Activated T-cell treated with anti-CD3 and anti-CD28 coated beads, Interleukin-2, amount 50 U/mL, for 48 hours (primary cell): Measurements from ENCODE around the gene DHDH.

ENCODE experiments used
- DNase-seq, 2 experiments: peaks; one replicate each; pipeline ENCODE4 v3.0.0-alpha.2; 2020

DHDH gene

GRCh38 chr19:48950830-48951519, 17.5 kb downstream of the DHDH start:
- no peak for DNase-seq

- no peak for DNase-seq
These were observed 19.6 kb downstream of the DHDH start for GRCh38 chr19:48953141-48953540.

- DNase-seq, result peak in 1 of 2 experiments; percentile 26
These were observed 20.6 kb downstream of the DHDH start for GRCh38 chr19:48953990-48954594.

- peak; percentile 97 to 98 for DNase-seq
These were observed 21.3 kb downstream of the DHDH start, which contains the start of gene BAX for GRCh38 chr19:48954595-48955307. TSS of gene BAX (plus strand) at chr19:48954875. CDS start at chr19:48954929, 54 bp downstream.

GRCh38 chr19:48955308-48955958, 21.9 kb downstream of the DHDH start:
- DNase-seq, result no peak

- DNase-seq, result no peak
These were observed 24.5 kb downstream of the DHDH start for GRCh38 chr19:48958006-48958405.

GRCh38 chr19:48959341-48960239, 26.1 kb downstream of the DHDH start:
- no peak for DNase-seq

GRCh38 chr19:48961051-48961649, 27.7 kb downstream of the DHDH start:
- peak in 1 of 2 experiments; percentile 25 for DNase-seq

- peak in 1 of 2 experiments; percentile 19 for DNase-seq
These were observed 28.2 kb downstream of the DHDH start for GRCh38 chr19:48961673-48962028.

GRCh38 chr19:48962029-48962848, 28.7 kb downstream of the DHDH start:
- DNase-seq, result peak; percentile 48 to 55

GRCh38 chr19:48962849-48963165, 29.3 kb downstream of the DHDH start:
- peak in 1 of 2 experiments; percentile 21 for DNase-seq

- DNase-seq, result peak; percentile 83 to 88
These were observed 30.1 kb downstream of the DHDH start for GRCh38 chr19:48963371-48964204.

- no peak for DNase-seq
These were observed 30.9 kb downstream of the DHDH start for GRCh38 chr19:48964205-48965039.

- peak; percentile 94 to 96 for DNase-seq
These were observed 31.7 kb downstream of the DHDH start, which contains the start of gene FTL for GRCh38 chr19:48965040-48965805. TSS of gene FTL (plus strand) at chr19:48965309. CDS start at chr19:48965508, 199 bp downstream.

- peak; percentile 94 to 95 for DNase-seq
These were observed 32.5 kb downstream of the DHDH start for GRCh38 chr19:48965806-48966540.

GRCh38 chr19:48966541-48967345, 33.2 kb downstream of the DHDH start:
- DNase-seq, result peak in 1 of 2 experiments; percentile 32
